GM12878 (cell line): Measurements from ENCODE around the gene ADAMTS2. TPM values are rescaled to one million over a fixed set of nuclear protein-coding genes. Genes with fewer than 3 reads are reported as not detected.

Experiments
- ATAC-seq: fragments of 200-7000 bp; cut with Tn5 transposase; 3 replicates; pipeline ENCODE4 v1.9.1; 2020; ENCODE audit warnings: mild to moderate bottlenecking, moderate library complexity
- BruUV-seq: library from RNA; stranded (reverse); fragments of 400-500 nt; replicated peaks from 2 replicates; lab custom pipeline; 2021; lab: Mats Ljungman, UMichigan
- CTCF ChIA-PET: fragments of 300-600 bp; sonication (Branson Sonifier 250); formaldehyde crosslinking; extraction: SDS; loops from one replicate; lab custom pipeline; 2021; ENCODE audit warnings: inconsistent platforms; lab: Yijun Ruan, JAX
- POLR2A ChIA-PET: fragments of 350-600 bp; formaldehyde crosslinking; extraction: SDS; loops from one replicate; lab custom pipeline; 2021; ENCODE audit warnings: inconsistent platforms; lab: Charles Lee
- RAD21 ChIA-PET: fragments of 300-600 bp; sonication (Branson Sonifier 250); formaldehyde crosslinking; loops from one replicate; lab custom pipeline; 2023; ENCODE audit warnings: antibody characterized with exemption; ENCODE audit not compliant: unreplicated experiment; lab: Charles Lee
- SMC1A ChIA-PET: fragments of 300-600 bp; sonication (Branson Sonifier 250); formaldehyde crosslinking; loops from one replicate; lab custom pipeline; 2023; ENCODE audit not compliant: unreplicated experiment, uncharacterized antibody; lab: Charles Lee
- DNase-seq: peaks from one replicate; pipeline ENCODE4 v3.0.0-alpha.2; 2011; ENCODE audit warnings: low read depth, low spot score
- FAIRE-seq: peaks from 3 replicates; lab custom pipeline; 2011; peaks lifted over from hg19 to GRCh38; lab: Jason Lieb, UNC
- H2AFZ ChIP-seq: 2 replicates; pipeline ENCODE4 v1.6.0; 2011; ENCODE audit warnings: low read depth, low read length, control low read depth; ENCODE audit not compliant: control insufficient read depth
- H3K27ac ChIP-seq: 2 replicates; pipeline ENCODE4 v1.5.1; 2011; ENCODE audit warnings: control low read depth; ENCODE audit not compliant: control insufficient read depth, insufficient read depth
- H3K27me3 ChIP-seq, 2 experiments: replicated peaks in 1 of 2; 2 replicates each; pipeline versions ENCODE4 v1.6.0 to v1.6.1; 2011; ENCODE audit warnings: low read length in 1 of 2; ENCODE audit not compliant: control insufficient read depth in 2 of 2, insufficient read depth in 2 of 2
- H3K36me3 ChIP-seq, 2 experiments: 2 replicates each; pipeline ENCODE4 v1.5.1; 2011; ENCODE audit warnings: low read length in 1 of 2; ENCODE audit not compliant: control insufficient read depth in 2 of 2, insufficient read depth in 2 of 2
- H3K4me1 ChIP-seq: 2 replicates; pipeline ENCODE4 v1.6.1; 2011; ENCODE audit warnings: mild to moderate bottlenecking, low read length, moderate library complexity, mixed read lengths; ENCODE audit not compliant: control insufficient read depth, insufficient read depth
- H3K4me2 ChIP-seq: 2 replicates; pipeline ENCODE4 v1.6.0; 2011; ENCODE audit warnings: control low read depth; ENCODE audit not compliant: control insufficient read depth, insufficient read depth
- H3K4me3 ChIP-seq: fragments of 200-600 bp; sonication (generic); 2 replicates; pipeline ENCODE4 v1.5.1; 2016
- H3K79me2 ChIP-seq: 2 replicates; pipeline ENCODE4 v1.6.0; 2011; ENCODE audit warnings: low read length; ENCODE audit not compliant: control insufficient read depth, insufficient read depth
- H3K9ac ChIP-seq: 2 replicates; pipeline ENCODE4 v1.8.0; 2011; ENCODE audit warnings: low read length, control low read depth, mixed read lengths; ENCODE audit not compliant: control insufficient read depth, insufficient read depth
- H3K9me3 ChIP-seq: replicated peaks from 3 replicates; pipeline ENCODE4 v1.5.1; 2011; ENCODE audit warnings: mild to moderate bottlenecking, low read length; ENCODE audit not compliant: control insufficient read depth, insufficient read depth
- H4K20me1 ChIP-seq: 2 replicates; pipeline ENCODE4 v1.6.0; 2011; ENCODE audit not compliant: control insufficient read depth, insufficient read depth
- KLF5 ChIP-seq: fragments of 450-650 bp; IDR thresholded peaks from 2 replicates; pipeline ENCODE4 v1.6.1; 2014; ENCODE audit warnings: mild to moderate bottlenecking; ENCODE audit not compliant: partially characterized antibody
- NR2C1 ChIP-seq: fragments of 450-650 bp; IDR thresholded peaks from 2 replicates; pipeline ENCODE4 v1.6.1; 2017; ENCODE audit warnings: antibody characterized with exemption, mild to moderate bottlenecking, moderate library complexity
- RUNX3 ChIP-seq: IDR thresholded peaks from 2 replicates; pipeline ENCODE4 v1.6.1; 2012; ENCODE audit warnings: low read length, inconsistent platforms
- WGBS: methylation state at CpG from one replicate; pipeline ENCODE4 v1.1.6; 2016; ENCODE audit warnings: low lambda C conversion rate; ENCODE audit not compliant: insufficient replicate concordance, insufficient coverage; ENCODE audit errors: missing lambda C conversion rate; 5-methylcytosine and 5-hydroxymethylcytosine counted together
- in situ Hi-C: fragments of 300-500 bp; cut with MboI; formaldehyde crosslinking; loops from 9 replicates; pipeline ENCODE4 v1.14.3; 2018; ENCODE audit warnings: mixed read lengths
- intact Hi-C: fragments of 100-400 bp; cut with micrococcal nuclease; formaldehyde crosslinking; loops from one replicate; pipeline ENCODE4 v1.14.2; 2022; ENCODE audit not compliant: unreplicated experiment
- polyA plus RNA-seq, 11 experiments: library from polyadenylated mRNA; depleted of rRNA in 4 of 11; unstranded in 6 of 11; stranded (reverse) in 5 of 11; fragments of >200 nt; fragmentation: Nextera tagmentation in 4 of 11; fragmentation: Illumina TruSeq in 1 of 11; extraction: Ambion mirVana in 4 of 11; extraction: Trizol in 1 of 11; gene quantifications; 1 replicate in 1 of 11; 2 replicates in 10 of 11; pipeline versions ENCODE4 v1.2.1 to v1.2.3, GENCODE V29; 2011 to 2016; ENCODE audit warnings: inconsistent platforms in 2 of 11, missing spikeins in 2 of 11, low read depth in 1 of 11
- total RNA-seq, 4 experiments: library from RNA; depleted of rRNA in 3 of 4; stranded (reverse); fragments of >200 nt in 3 of 4; fragmentation: Illumina TruSeq in 1 of 4; extraction: Trizol in 1 of 4; gene quantifications; 2 replicates each; pipeline versions ENCODE4 v1.2.1 to v1.2.3, GENCODE V29; 2013 to 2021
- TF ChIP-seq, protein P1 (sequence below): fragments of 450-650 bp; formaldehyde crosslinking; IDR thresholded peaks from 2 replicates; pipeline ENCODE4 v1.4.0; 2022; ENCODE audit warnings: mild to moderate bottlenecking, moderate library complexity
- TF ChIP-seq, protein P2 (sequence below): IDR thresholded peaks from 2 replicates; pipeline ENCODE4 v1.6.1; 2011; ENCODE audit warnings: mild to moderate bottlenecking, low read depth, low read length, moderate library complexity; ENCODE audit not compliant: insufficient replicate concordance

ADAMTS2 gene
- total and polyA plus RNA-seq, 10 of the 15 experiments (the other 5 are each of a cell fraction or from before 2014, with no cell fraction given) = 0.03 to 0.05 TPM; not detected in 8

DNA sequence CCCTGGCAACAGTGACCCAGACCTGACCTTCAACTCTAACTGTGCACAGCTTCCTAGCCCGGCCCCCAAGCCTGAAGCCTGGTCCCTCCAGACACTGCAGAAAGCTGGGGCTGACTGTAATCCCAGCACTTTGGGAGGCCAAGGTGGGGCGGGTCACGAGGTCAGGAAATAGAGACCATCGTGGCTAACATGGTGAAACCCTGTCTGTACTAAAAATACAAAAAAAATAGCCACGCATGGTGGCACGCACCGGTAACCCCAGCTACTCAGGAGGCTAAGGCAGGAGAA, 35.9 kb downstream of the ADAMTS2 start:
- in situ Hi-C loops = no loop called here
- TF ChIP-seq KLF5 (no peak), NR2C1 (no peak), RUNX3 (no peak)
- TF ChIP-seq, protein P1, sequence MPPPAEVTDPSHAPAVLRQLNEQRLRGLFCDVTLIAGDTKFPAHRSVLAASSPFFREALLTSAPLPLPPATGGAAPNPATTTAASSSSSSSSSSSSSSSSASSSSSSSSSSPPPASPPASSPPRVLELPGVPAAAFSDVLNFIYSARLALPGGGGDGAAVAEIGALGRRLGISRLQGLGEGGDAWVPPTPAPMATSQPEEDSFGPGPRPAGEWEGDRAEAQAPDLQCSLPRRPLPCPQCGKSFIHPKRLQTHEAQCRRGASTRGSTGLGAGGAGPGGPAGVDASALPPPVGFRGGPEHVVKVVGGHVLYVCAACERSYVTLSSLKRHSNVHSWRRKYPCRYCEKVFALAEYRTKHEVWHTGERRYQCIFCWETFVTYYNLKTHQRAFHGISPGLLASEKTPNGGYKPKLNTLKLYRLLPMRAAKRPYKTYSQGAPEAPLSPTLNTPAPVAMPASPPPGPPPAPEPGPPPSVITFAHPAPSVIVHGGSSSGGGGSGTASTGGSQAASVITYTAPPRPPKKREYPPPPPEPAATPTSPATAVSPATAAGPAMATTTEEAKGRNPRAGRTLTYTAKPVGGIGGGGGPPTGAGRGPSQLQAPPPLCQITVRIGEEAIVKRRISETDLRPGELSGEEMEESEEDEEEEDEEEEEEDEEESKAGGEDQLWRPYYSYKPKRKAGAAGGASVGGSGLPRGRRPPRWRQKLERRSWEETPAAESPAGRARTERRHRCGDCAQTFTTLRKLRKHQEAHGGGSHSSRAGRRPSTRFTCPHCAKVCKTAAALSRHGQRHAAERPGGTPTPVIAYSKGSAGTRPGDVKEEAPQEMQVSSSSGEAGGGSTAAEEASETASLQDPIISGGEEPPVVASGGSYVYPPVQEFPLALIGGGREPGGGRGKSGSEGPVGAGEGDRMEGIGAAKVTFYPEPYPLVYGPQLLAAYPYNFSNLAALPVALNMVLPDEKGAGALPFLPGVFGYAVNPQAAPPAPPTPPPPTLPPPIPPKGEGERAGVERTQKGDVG (CRISPR knock-in tag) = no peak
- TF ChIP-seq, protein P2, sequence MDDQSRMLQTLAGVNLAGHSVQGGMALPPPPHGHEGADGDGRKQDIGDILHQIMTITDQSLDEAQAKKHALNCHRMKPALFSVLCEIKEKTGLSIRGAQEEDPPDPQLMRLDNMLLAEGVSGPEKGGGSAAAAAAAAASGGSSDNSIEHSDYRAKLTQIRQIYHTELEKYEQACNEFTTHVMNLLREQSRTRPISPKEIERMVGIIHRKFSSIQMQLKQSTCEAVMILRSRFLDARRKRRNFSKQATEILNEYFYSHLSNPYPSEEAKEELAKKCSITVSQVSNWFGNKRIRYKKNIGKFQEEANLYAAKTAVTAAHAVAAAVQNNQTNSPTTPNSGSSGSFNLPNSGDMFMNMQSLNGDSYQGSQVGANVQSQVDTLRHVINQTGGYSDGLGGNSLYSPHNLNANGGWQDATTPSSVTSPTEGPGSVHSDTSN = no peak

More for the DNA sequence above, 35.9 kb downstream of the ADAMTS2 start:
- H3K79me2 ChIP-seq = no peaks in the 10 kb centered on the region
- DNase-seq (no peak), ATAC-seq (no peak), FAIRE-seq (no peak)
- ChIA-PET POLR2A (no interaction called here), CTCF (no interaction called here), SMC1A (no interaction called here), RAD21 (no interaction called here)
- H3K4me3 ChIP-seq = no peak overlapping the region
- 44% methylated on average over 7 of the region's 7 CpGs for WGBS
- H3K4me2 ChIP-seq = no peak overlapping the region
- H3K4me1 ChIP-seq = no peaks in the 10 kb centered on the region
- no peak overlapping the region for H3K9ac ChIP-seq
- no TSS peak for BruUV-seq
- H4K20me1 ChIP-seq = no peaks in the 10 kb centered on the region
- intact Hi-C loops = no loop called here
- no peak overlapping the region for H3K27ac ChIP-seq
- H3K36me3 ChIP-seq = no peaks in the 10 kb centered on the region
- H2AFZ ChIP-seq = no peak overlapping the region
- no peaks in the 10 kb centered on the region; the same call in 2 of the 3 replicates for H3K9me3 ChIP-seq
- H3K27me3 ChIP-seq = no peaks in the 10 kb centered on the region
